Right lobe of liver (tissue), 6 donors: Measurements from ENCODE around the gene THTPA. TPM values are rescaled to one million over a fixed set of nuclear protein-coding genes. Genes with fewer than 3 reads are reported as not detected.

ENCODE experiments used
- ATAC-seq, 4 donors: fragments of 200-7000 bp; cut with Tn5 transposase; one replicate each; pipeline ENCODE4 v1.9.1; 2020; ENCODE audit warnings: mild to moderate bottlenecking in 4 of 4, moderate library complexity in 4 of 4
- DNase-seq, 3 donors: peaks; one replicate each; pipeline ENCODE4 v3.0.0-alpha.2; 2020
- H3K27ac ChIP-seq, 3 donors: fragments of 200-600 bp; one replicate each; pipeline ENCODE4 v1.8.0; 2022
- H3K27me3 ChIP-seq, 2 donors: fragments of 200-600 bp; one replicate each; pipeline ENCODE4 v1.8.0; 2022
- H3K36me3 ChIP-seq, 4 donors: fragments of 200-600 bp; sonication (generic) in 1 of 4; one replicate each; pipeline versions ENCODE4 v1.5.1 to v1.8.0; 2017 to 2022; ENCODE audit warnings: control low read depth in 1 of 4
- H3K4me1 ChIP-seq, 4 donors: fragments of 200-600 bp; sonication (generic) in 1 of 4; one replicate each; pipeline versions ENCODE4 v1.5.1 to v1.8.0; 2017 to 2022; ENCODE audit warnings: control low read depth in 1 of 4
- H3K4me3 ChIP-seq, 3 donors: fragments of 200-600 bp; one replicate each; pipeline ENCODE4 v1.8.0; 2022
- H3K9me3 ChIP-seq, 4 donors: fragments of 200-600 bp; sonication (generic) in 1 of 4; one replicate each; pipeline versions ENCODE4 v1.5.1 to v1.8.0; 2017 to 2022; ENCODE audit warnings: control low read depth in 1 of 4
- POLR2A ChIP-seq: fragments of 450-650 bp; IDR thresholded peaks from one replicate; pipeline ENCODE4 v1.6.1; 2017; ENCODE audit warnings: antibody characterized with exemption, mild to moderate bottlenecking
- WGBS: methylation state at CpG from one replicate; pipeline ENCODE4 v1.1.6; 2018; ENCODE audit warnings: low coverage, low lambda C conversion rate; ENCODE audit not compliant: insufficient coverage; ENCODE audit errors: missing lambda C conversion rate; 5-methylcytosine and 5-hydroxymethylcytosine counted together
- intact Hi-C, 2 donors: fragments of 100-400 bp; cut with DNase I; formaldehyde crosslinking; loops; one replicate each; pipeline versions ENCODE4 v1.11.2 to v1.14.1; 2022
- total RNA-seq, 6 experiments: library from RNA; depleted of rRNA in 2 of 6; stranded (reverse); fragments of >200 nt in 2 of 6; fragmentation: NEBNext Ultra II Directional in 3 of 6; extraction: Animal tissue kit (Norgen Biotek cat#: 25700) in 3 of 6; gene quantifications; one replicate each; pipeline versions ENCODE4 v1.1.0 to v1.2.4, GENCODE V29; 2016 to 2023
- TF ChIP-seq, protein P1 (sequence below), 4 donors: fragments of 200-600 bp in 3 of 4; fragments of 450-650 bp in 1 of 4; IDR thresholded peaks; one replicate each; pipeline versions ENCODE4 v1.5.1 to v1.8.0; 2016 to 2022; ENCODE audit warnings: antibody characterized with exemption in 4 of 4, mild to moderate bottlenecking in 2 of 4
- donor health status: DM: no; HTN: yes; CAD: no.
- donor health status: DM: no; HTN: no; CAD: no.
- donor health status: DM: no; HTN: no; CAD: no.
- donor health status: DM: no; HTN: yes; CAD: no.
- donor health status: DM: no; HTN: yes; CAD: no.

The THTPA gene
- total RNA-seq, 6 experiments from 2014 or later: 8.2 to 15.0 (median 11.4) TPM

DNA sequence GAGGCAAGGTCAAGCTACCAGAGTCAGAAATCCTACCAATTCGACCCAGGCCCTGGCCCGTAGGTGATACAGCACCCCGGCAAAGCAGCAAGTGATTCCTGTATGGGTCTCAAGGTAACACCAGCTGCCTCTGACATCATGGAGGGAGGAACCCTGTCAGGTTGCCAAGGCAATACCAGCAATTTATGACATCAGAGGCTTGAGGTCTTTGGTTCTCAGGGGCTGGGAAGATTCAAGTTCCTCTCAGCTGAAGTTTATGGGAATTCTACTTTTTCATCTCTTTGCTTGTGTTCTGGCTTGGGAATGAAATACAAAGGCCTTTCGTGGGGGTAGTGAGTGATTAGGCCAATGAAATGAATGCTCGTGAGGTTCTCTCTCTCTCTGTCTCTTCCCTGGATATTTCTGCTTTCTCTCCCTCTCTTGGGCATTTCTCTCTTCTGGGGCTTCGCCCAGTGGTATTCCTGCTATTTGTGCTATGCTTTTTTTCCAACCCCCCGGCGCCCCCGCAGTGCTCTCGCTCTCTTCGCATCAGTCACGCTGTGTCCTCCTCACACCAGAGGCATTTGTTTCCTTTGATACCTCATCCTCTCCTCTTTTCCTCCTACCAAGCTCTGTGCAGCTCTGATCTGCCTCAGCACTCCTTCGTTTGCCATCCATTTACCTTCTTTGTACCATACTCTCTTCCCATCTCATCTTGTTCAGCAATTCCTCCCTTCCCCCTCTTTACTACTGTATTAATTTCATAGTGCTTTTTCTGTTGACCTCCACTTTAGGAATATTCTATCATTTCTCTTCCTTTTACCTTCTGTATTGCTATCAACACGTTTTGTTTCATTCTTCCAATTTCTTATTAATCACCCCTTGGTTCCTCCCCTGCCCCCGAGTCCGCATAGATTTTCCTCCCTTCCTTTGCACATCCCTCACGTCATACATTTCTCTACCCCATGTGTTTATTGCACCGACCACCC, 7.4 kb upstream of the THTPA start:
- H3K4me3 ChIP-seq: no peak overlapping the region
- H3K36me3 ChIP-seq: no peaks in the 10 kb centered on the region
- no peaks in the 10 kb centered on the region for H3K9me3 ChIP-seq
- intact Hi-C loops: no loop called here
- H3K27me3 ChIP-seq: no peaks in the 10 kb centered on the region
- TF ChIP-seq, protein P1, sequence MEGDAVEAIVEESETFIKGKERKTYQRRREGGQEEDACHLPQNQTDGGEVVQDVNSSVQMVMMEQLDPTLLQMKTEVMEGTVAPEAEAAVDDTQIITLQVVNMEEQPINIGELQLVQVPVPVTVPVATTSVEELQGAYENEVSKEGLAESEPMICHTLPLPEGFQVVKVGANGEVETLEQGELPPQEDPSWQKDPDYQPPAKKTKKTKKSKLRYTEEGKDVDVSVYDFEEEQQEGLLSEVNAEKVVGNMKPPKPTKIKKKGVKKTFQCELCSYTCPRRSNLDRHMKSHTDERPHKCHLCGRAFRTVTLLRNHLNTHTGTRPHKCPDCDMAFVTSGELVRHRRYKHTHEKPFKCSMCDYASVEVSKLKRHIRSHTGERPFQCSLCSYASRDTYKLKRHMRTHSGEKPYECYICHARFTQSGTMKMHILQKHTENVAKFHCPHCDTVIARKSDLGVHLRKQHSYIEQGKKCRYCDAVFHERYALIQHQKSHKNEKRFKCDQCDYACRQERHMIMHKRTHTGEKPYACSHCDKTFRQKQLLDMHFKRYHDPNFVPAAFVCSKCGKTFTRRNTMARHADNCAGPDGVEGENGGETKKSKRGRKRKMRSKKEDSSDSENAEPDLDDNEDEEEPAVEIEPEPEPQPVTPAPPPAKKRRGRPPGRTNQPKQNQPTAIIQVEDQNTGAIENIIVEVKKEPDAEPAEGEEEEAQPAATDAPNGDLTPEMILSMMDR (IDR thresholded peaks at IDR 0.05): no peak
- TF ChIP-seq POLR2A: no peak
- DNase-seq (no peak), ATAC-seq (no peak)
- WGBS: 63% methylated on average over 14 of the region's 18 CpGs
- no peak overlapping the region for H3K27ac ChIP-seq
- no peaks in the 10 kb centered on the region for H3K4me1 ChIP-seq

GRCh38 chr14:23550131-23550811, 5.8 kb upstream of the THTPA start:
- DNase-seq: no peak
- Histone ChIP-seq H3K36me3 (no peaks in the 10 kb centered on the region), H3K27me3 (no peaks in the 10 kb centered on the region), H3K4me1 (no peaks in the 10 kb centered on the region), H3K27ac (no peak overlapping the region), H3K4me3 (peak overlapping the region; percentile 65 to 73 (median 69)), H3K9me3 (no peaks in the 10 kb centered on the region)
- intact Hi-C loops: no loop called here
- WGBS: 54% methylated on average over 7 of the region's 12 CpGs
- ATAC-seq: no peak
- TF ChIP-seq POLR2A: no peak
- TF ChIP-seq, protein P1 (IDR thresholded peaks at IDR 0.05): no peak

- intact Hi-C loops: no loop called here
- ATAC-seq (peak in 2 of 4 donors; percentile 12 to 15), DNase-seq (peak in 1 of 3 donors; percentile 35)
- Histone ChIP-seq H3K4me3 (peak overlapping the region; percentile 65 to 73 (median 69)), H3K36me3 (no peaks in the 10 kb centered on the region), H3K27me3 (no peaks in the 10 kb centered on the region), H3K27ac (no peak overlapping the region), H3K9me3 (no peaks in the 10 kb centered on the region), H3K4me1 (no peaks in the 10 kb centered on the region)
- TF ChIP-seq, protein P1 (IDR thresholded peaks at IDR 0.05): no peak
- TF ChIP-seq POLR2A: no peak
- 1% methylated on average over 10 of the region's 37 CpGs for WGBS
Observed at GRCh38 chr14:23550812-23551265, 5.2 kb upstream of the THTPA start.

DNA sequence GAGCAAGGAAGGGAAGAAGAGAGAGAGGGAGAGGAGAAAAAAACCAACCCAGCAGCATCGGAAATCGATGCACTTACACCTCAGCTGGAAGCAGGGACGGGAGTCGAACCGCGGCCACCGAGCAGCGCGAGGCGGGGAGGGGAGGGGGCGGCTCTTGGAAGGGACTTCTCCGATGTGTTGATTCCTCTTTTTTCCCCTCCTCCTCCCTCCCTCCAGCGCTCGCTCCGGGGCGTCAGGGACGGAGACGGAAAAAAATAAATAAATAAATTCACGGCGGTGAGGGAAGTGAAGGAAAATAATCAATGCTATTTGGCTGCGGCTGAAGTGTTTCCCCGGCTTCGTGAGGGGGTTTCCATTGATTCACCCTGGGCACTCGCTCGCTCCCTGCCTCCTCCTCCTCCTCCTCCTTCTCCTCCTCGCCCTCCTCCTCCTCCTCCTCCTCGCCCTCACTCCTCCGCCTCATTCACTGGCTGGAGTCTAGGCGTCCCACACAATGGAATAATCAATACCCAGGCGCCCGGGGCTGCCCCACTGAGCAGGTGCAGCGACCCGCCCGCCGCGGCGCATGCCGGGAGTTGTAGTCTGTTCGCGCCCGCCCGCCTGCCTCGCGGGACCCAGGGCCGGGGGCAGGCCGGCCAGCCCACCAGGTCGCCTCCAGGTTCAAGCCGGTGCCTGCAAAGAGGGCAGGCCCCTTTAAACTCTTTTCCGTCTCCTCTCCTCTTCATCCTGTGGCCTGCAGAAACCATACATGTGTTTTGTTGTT, 4.6 kb upstream of the THTPA start, which contains the start of gene ZFHX2:
ZFHX2 (minus strand) TSS at position 500 of the 763 bp plus-strand sequence. CDS start 16,440 bp downstream, outside the sequence.
- DNase-seq: peak; percentile 89 to 93 (median 93)
- Histone ChIP-seq H3K4me3 (peak within 1 kb of the TSS; percentile 65 to 73 (median 69)), H3K36me3 (no peaks in the 10 kb centered on the region), H3K27me3 (no peaks in the 10 kb centered on the region), H3K4me1 (no peaks in the 10 kb centered on the region), H3K27ac (no peak within 1 kb of the TSS), H3K9me3 (no peaks in the 10 kb centered on the region)
- TF ChIP-seq, protein P1 (IDR thresholded peaks at IDR 0.05): no peak
- peak; percentile 26 for TF ChIP-seq POLR2A
- intact Hi-C loops: no loop called here
- ATAC-seq: peak; percentile 78 to 85 (median 82)
- 1% methylated on average over 46 of the region's 49 CpGs for WGBS
